ENCODE results near the gene RNF121. TPM values are rescaled to one million over a fixed set of nuclear protein-coding genes. Genes with fewer than 3 reads are reported as not detected.
A peak's percentile ranks its signal among the peaks of the same experiment; 100 is the strongest.

The RNF121 gene
- total RNA-seq, 1 experiment from 2014 or later: 27.8 TPM

- TF ChIP-seq, protein P1, sequence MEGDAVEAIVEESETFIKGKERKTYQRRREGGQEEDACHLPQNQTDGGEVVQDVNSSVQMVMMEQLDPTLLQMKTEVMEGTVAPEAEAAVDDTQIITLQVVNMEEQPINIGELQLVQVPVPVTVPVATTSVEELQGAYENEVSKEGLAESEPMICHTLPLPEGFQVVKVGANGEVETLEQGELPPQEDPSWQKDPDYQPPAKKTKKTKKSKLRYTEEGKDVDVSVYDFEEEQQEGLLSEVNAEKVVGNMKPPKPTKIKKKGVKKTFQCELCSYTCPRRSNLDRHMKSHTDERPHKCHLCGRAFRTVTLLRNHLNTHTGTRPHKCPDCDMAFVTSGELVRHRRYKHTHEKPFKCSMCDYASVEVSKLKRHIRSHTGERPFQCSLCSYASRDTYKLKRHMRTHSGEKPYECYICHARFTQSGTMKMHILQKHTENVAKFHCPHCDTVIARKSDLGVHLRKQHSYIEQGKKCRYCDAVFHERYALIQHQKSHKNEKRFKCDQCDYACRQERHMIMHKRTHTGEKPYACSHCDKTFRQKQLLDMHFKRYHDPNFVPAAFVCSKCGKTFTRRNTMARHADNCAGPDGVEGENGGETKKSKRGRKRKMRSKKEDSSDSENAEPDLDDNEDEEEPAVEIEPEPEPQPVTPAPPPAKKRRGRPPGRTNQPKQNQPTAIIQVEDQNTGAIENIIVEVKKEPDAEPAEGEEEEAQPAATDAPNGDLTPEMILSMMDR (IDR thresholded peaks at IDR 0.05; ENCODE audit: unreplicated experiment): no peak
- no peak overlapping the region for H3K27ac Mint-ChIP-seq (ENCODE audit: low read depth, unreplicated experiment)
- no peaks in the 10 kb centered on the region for H3K27me3 Mint-ChIP-seq (ENCODE audit: insufficient read depth, unreplicated experiment)
- ChIA-PET POLR2A (interaction anchor here (0.7 to 2.3 kb wide), 19 partner anchors 9 to 420 kb away, joined by 3 to 10 read pairs (median 4); partner anchors contain the start of gene CLPB), CTCF (interaction anchor here (0.6 to 4.5 kb wide), 21 partner anchors 10 to 445 kb away, joined by 3 to 39 read pairs (median 3); partner anchors contain the start of gene CLPB)
- H3K4me1 Mint-ChIP-seq (ENCODE audit: insufficient read depth, unreplicated experiment): peaks cover 34% of the 10 kb centered on the region
- BruUV-seq (replicated peaks): no TSS peak
- intact Hi-C loops (cut with micrococcal nuclease): no loop called here
- H3K9me3 Mint-ChIP-seq (ENCODE audit: unreplicated experiment): no peaks in the 10 kb centered on the region
- no peak for DNase-seq (ENCODE audit: unreplicated experiment)
- H3K36me3 Mint-ChIP-seq (ENCODE audit: insufficient read depth, unreplicated experiment): peaks cover 100% of the 10 kb centered on the region
- peak overlapping the region; percentile 33 for H3K4me3 Mint-ChIP-seq (ENCODE audit: unreplicated experiment)
These were observed 85.2 kb downstream of the RNF121 start for GRCh38 chr11:72013765-72014711.

DNA sequence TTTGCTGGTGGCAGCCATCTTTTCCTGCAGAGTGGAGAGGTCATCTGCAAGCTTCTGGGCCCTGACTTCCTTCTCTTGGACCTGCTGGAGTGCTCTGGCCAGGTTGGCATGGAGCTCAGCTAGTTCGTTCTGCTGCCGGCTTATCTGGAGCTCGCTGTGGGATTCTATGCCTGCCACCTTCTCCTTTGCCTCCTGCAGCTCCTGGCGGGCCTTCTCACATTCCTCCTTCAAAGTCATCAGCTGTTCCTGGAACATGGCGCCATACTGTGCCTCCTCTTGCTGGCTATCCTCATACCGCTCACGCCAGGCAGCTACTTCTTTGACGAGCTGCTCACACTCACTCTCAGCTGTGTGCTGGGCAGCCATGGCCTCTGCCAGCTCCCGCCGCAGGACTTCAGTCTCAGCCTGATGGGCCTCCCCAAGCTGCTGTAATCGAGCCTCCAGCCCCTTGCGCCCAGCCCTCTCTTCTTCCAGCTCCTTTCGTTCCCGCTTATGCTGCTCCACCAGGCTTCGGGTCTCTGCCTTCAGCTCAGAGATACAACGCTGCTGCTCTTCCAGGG is 86.0 kb downstream of the RNF121 start:
- Mint-ChIP-seq H3K4me3 (ENCODE audit: unreplicated experiment) (peak overlapping the region; percentile 41), H3K27ac (ENCODE audit: low read depth, unreplicated experiment) (no peak overlapping the region), H3K36me3 (ENCODE audit: insufficient read depth, unreplicated experiment) (peaks cover 100% of the 10 kb centered on the region), H3K27me3 (ENCODE audit: insufficient read depth, unreplicated experiment) (no peaks in the 10 kb centered on the region), H3K4me1 (ENCODE audit: insufficient read depth, unreplicated experiment) (peaks cover 34% of the 10 kb centered on the region), H3K9me3 (ENCODE audit: unreplicated experiment) (no peaks in the 10 kb centered on the region)
- POLR2A ChIA-PET: interaction anchor here (1.5 to 2.3 kb wide), 3 partner anchors 8 to 420 kb away, joined by 5 to 10 read pairs (median 7); partner anchors contain the start of gene CLPB
- no peak for DNase-seq (ENCODE audit: unreplicated experiment)
- CTCF ChIA-PET: interaction anchor here (0.8 to 4.5 kb wide), 14 partner anchors 10 to 432 kb away, joined by 3 to 39 read pairs (median 6); partner anchors contain the start of gene CLPB
- TF ChIP-seq, protein P1 (IDR thresholded peaks at IDR 0.05; ENCODE audit: unreplicated experiment): no peak
- TSS peak; percentile 29 for BruUV-seq (replicated peaks)
- intact Hi-C loops (cut with micrococcal nuclease): no loop called here

DNA sequence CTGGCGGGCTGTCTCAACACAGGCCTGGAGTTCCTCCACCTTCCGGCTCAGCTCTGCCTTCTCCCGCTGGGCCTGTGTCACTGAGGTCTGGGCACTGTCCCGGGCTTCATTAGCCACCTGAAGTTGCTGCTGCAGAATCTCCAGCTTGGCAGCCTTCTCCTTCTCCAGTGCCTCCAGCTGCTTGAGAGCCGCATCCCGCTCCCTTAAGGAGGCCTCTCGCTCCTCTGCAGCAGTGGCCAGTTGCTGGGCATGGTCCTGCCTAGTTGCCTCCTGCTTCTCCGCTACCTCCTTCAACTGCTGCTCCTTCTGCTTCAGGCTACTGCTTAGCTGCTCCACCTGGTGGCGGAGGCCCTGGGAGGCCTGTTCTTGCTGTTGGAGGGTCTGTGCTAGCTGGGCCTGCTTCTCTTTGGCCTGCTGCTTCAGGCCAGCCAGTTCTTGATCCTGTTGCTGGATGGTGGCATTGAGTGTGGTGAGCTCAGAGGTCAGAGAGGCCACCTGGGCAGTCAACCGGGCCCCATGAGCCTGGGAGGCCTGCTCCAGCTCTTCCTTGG is 86.7 kb downstream of the RNF121 start:
- CTCF ChIA-PET: interaction anchor here (0.6 to 4.5 kb wide), 15 partner anchors 10 to 483 kb away, joined by 3 to 39 read pairs (median 5); no protein-coding TSS in a partner anchor
- H3K4me1 Mint-ChIP-seq (ENCODE audit: insufficient read depth, unreplicated experiment): peaks cover 34% of the 10 kb centered on the region
- BruUV-seq (replicated peaks): no TSS peak
- POLR2A ChIA-PET: interaction anchor here (0.7 to 1.0 kb wide), 3 partner anchors 25 to 220 kb away, joined by 3 read pairs; no protein-coding TSS in a partner anchor
- peaks cover 100% of the 10 kb centered on the region for H3K36me3 Mint-ChIP-seq (ENCODE audit: insufficient read depth, unreplicated experiment)
- H3K9me3 Mint-ChIP-seq (ENCODE audit: unreplicated experiment): no peaks in the 10 kb centered on the region
- no peak overlapping the region for H3K4me3 Mint-ChIP-seq (ENCODE audit: unreplicated experiment)
- DNase-seq (ENCODE audit: unreplicated experiment): no peak
- intact Hi-C loops (cut with micrococcal nuclease): no loop called here
- H3K27me3 Mint-ChIP-seq (ENCODE audit: insufficient read depth, unreplicated experiment): no peaks in the 10 kb centered on the region
- TF ChIP-seq, protein P1 (IDR thresholded peaks at IDR 0.05; ENCODE audit: unreplicated experiment): peak; percentile 20
- H3K27ac Mint-ChIP-seq (ENCODE audit: low read depth, unreplicated experiment): no peak overlapping the region
